Germinal center (tissue), 1 donor: ENCODE results near the gene RFPL1.
"Not testable (repeated sequence)": the region's sequence is repeated elsewhere in the genome, so short reads cannot be mapped to it uniquely, and the experiment has no call there.

Experiments
- DNase-seq: peaks from one replicate; pipeline ENCODE4 v3.0.0; 2012; ENCODE audit warnings: mixed read lengths, low spot score

Gene RFPL1

GRCh38 chr22:29478326-29479276 is 40.2 kb downstream of the RFPL1 start:
- DNase-seq, result no peak

- DNase-seq, result no peak
Observed at GRCh38 chr22:29479417-29480261, 41.3 kb downstream of the RFPL1 start, which contains the start of gene NEFH. NEFH (plus strand) TSS chr22:29480218; CDS start chr22:29480263, 45 bp downstream.

DNA sequence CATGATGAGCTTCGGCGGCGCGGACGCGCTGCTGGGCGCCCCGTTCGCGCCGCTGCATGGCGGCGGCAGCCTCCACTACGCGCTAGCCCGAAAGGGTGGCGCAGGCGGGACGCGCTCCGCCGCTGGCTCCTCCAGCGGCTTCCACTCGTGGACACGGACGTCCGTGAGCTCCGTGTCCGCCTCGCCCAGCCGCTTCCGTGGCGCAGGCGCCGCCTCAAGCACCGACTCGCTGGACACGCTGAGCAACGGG is 41.8 kb downstream of the RFPL1 start:
- no peak for DNase-seq

- no peak for DNase-seq
Observed at GRCh38 chr22:29480512-29481264, 42.3 kb downstream of the RFPL1 start.

- no peak for DNase-seq
Observed at GRCh38 chr22:29481265-29482000, 43.0 kb downstream of the RFPL1 start.

DNA sequence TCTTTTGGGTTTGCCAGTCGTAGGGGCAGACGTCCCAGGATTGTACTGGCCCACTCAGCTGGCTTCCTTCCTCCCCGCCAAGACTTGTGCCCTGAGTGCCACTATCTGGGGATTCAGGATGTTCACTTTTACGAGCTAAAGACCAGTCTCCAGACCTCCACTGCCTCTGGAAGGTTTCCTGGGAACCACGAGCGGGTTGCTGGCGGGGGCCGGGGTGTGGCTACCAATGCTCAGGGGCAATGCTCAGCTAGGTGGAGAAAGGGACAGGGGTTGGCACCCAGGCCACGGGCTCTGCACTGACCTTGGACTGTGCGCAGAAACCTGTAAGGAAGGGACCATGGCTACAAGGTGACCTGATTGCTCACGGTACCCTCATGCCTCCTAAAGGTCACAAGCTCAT is 43.9 kb downstream of the RFPL1 start:
- no peak for DNase-seq

- no peak for DNase-seq
Observed at GRCh38 chr22:29482726-29483125, 44.3 kb downstream of the RFPL1 start.

- no peak for DNase-seq
Observed at GRCh38 chr22:29483254-29483653, 44.9 kb downstream of the RFPL1 start.

GRCh38 chr22:29484642-29485041 is 46.3 kb downstream of the RFPL1 start:
- DNase-seq, result no peak

DNA sequence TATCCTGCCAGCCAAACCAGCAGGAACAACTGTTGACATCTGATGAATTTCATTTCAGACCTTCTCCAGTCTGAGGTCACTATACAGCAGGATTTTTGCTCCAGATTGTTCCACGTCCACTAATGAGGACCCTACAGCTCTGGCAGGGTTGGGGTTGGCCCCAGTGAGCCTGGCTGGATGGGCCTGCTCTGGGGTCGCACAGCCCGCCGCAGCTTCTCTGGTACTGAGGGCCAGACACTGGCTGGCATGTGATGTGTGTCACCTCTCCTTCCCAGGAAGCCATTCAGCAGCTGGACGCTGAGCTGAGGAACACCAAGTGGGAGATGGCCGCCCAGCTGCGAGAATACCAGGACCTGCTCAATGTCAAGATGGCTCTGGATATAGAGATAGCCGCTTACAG is 47.1 kb downstream of the RFPL1 start:
- no peak for DNase-seq

DNA sequence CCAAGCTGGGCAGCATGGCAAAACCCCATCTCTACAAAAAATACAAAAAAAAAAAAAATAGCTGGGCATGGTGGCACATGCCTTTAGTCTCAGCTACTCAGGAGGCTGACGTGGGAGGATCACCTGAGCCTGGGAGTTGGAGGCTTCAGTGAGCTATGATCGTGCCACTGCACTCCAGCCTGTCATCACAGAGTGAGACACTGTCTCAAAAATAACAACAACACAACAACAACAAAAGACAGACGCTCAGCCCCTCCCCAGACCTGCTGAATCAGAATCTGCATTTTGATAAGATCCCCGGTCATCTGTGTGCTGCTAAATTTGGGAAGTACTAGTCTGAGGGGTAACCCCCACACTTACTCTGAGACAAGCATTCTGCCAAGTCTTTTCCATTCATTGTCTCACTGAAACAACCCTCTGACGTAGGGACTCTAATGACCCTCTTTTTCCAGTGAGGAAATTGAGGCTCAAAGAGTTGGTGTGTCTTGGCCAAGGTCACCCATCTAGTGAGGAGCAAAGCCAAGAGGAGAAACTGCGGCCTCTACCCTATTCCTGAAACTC is 49.1 kb downstream of the RFPL1 start:
- no peak for DNase-seq

GRCh38 chr22:29489127-29489780 is 50.9 kb downstream of the RFPL1 start:
- not testable (repeated sequence) for DNase-seq

DNA sequence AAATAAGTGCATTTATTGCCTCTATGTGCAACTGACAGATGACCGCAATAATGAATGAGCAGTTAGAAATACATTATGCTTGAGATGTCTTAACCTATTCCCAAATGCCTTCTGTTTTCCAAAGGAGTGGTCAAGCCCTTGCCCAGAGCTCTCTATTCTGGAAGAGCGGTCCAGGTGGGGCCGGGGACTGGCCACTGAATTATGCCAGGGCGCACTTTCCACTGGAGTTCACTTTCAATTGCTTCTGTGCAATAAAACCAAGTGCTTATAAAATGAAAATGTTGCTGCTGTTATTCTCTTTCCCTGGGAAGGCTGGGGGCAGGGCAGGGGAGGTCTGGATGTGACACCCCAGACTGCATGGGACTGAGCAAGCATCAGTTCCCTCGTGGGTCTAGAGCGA is 52.6 kb downstream of the RFPL1 start:
- DNase-seq, result no peak
